Astrocyte of the cerebellum (primary cell): ENCODE results near the gene PROKR1.
"Not testable (repeated sequence)": the region's sequence is repeated elsewhere in the genome, so short reads cannot be mapped to it uniquely, and the experiment has no call there.

Experiments
- DNase-seq: peaks from one replicate; pipeline ENCODE4 v3.0.0-alpha.2; 2011; ENCODE audit warnings: low read depth
- H3K4me3 ChIP-seq: 2 replicates; pipeline ENCODE4 v1.5.1; 2011; ENCODE audit warnings: mild to moderate bottlenecking, low read depth, low read length, moderate library complexity
- CTCF ChIP-seq: IDR thresholded peaks from 2 replicates; pipeline ENCODE4 v1.5.1; 2012; ENCODE audit warnings: low read length, low read depth, moderate library complexity, mild to moderate bottlenecking; ENCODE audit errors: missing control alignments
- in situ Hi-C: cut with HindIII; loops from 2 replicates; pipeline ENCODE4 v1.10.0; 2017; ENCODE audit warnings: low sequenced_read_pairs

The PROKR1 gene

GRCh38 chr2:68663371-68664156 is 20.2 kb downstream of the PROKR1 start:
- in situ Hi-C loops: no loop called here
- DNase-seq: no peak
- no peak for TF ChIP-seq CTCF
- no peak overlapping the region for H3K4me3 ChIP-seq

GRCh38 chr2:68667371-68667770 is 24.0 kb downstream of the PROKR1 start:
- in situ Hi-C loops: no loop called here
- TF ChIP-seq CTCF: no peak
- no peak for DNase-seq
- no peak overlapping the region for H3K4me3 ChIP-seq

GRCh38 chr2:68669651-68670050 is 26.3 kb downstream of the PROKR1 start:
- H3K4me3 ChIP-seq: no peak overlapping the region
- in situ Hi-C loops: no loop called here
- TF ChIP-seq CTCF: no peak
- no peak for DNase-seq

GRCh38 chr2:68671961-68672360 is 28.6 kb downstream of the PROKR1 start:
- in situ Hi-C loops: no loop called here
- no peak overlapping the region for H3K4me3 ChIP-seq
- DNase-seq: no peak
- no peak for TF ChIP-seq CTCF

GRCh38 chr2:68673631-68674030 is 30.3 kb downstream of the PROKR1 start:
- no peak overlapping the region for H3K4me3 ChIP-seq
- no peak for TF ChIP-seq CTCF
- in situ Hi-C loops: no loop called here

GRCh38 chr2:68675470-68675869 is 32.1 kb downstream of the PROKR1 start:
- no peak for TF ChIP-seq CTCF
- no peak for DNase-seq
- H3K4me3 ChIP-seq: no peak overlapping the region
- in situ Hi-C loops: no loop called here

More at GRCh38 chr2:68673631-68674030, 30.3 kb downstream of the PROKR1 start:
- no peak for DNase-seq

- H3K4me3 ChIP-seq, in situ Hi-C loops, DNase-seq: not testable (repeated sequence)
Measured at GRCh38 chr2:68677837-68678236, 34.5 kb downstream of the PROKR1 start.

GRCh38 chr2:68679166-68679916 is 36.0 kb downstream of the PROKR1 start:
- H3K4me3 ChIP-seq, in situ Hi-C loops, DNase-seq: not testable (repeated sequence)

- H3K4me3 ChIP-seq, in situ Hi-C loops, DNase-seq: not testable (repeated sequence)
Measured at GRCh38 chr2:68679917-68680267, 36.5 kb downstream of the PROKR1 start.
